ENCODE results near the gene IL1R1. TPM values are rescaled to one million over a fixed set of nuclear protein-coding genes. Genes with fewer than 3 reads are reported as not detected.
A peak's percentile ranks its signal among the peaks of the same experiment; 100 is the strongest.

The IL1R1 gene
- total RNA-seq, 1 experiment from 2014 or later = 23.5 TPM

DNA sequence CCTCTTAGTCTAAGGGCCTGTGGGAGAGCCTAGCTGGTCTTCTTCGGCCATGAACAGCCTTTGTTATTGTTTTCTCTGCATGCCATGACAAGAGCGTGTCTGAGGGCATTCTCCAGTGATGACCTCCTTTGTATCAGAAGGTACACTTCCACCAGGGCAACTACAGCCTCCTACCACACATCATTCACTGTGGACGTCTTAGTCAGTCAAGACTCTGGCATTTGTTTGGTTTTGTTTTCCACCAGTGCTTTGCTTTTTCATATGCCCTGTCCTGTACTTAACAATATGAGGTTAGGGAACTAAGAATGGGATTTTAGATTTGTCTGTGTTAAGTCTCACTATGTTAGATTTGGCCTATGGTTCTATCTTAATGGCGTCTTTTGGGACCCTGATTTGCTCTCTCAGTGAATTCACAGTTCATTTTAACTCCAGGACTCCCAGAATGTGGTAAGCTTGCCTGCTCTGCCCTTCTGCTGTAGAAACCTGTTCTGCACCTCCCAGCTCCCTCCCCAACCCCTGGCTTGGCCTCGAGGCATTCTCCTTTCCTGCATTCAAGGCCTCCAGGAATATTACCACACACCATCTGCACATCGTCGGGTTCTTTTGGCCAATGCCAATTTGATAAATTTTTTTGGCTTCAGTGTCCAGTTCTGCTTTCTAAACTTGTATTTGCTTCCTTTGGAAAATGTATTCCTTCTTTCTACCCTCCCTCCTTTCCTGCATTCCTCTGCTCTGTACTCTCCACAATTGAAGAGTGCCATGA is 42.8 kb upstream of the IL1R1 start:
- BruUV-seq (replicated peaks) = no TSS peak
- Mint-ChIP-seq H3K4me1 (ENCODE audit: low read depth, unreplicated experiment) (peaks cover 42% of the 10 kb centered on the region), H3K36me3 (ENCODE audit: insufficient read depth, unreplicated experiment) (no peaks in the 10 kb centered on the region), H3K4me3 (ENCODE audit: unreplicated experiment) (no peak overlapping the region), H3K27me3 (ENCODE audit: insufficient read depth, unreplicated experiment) (no peaks in the 10 kb centered on the region), H3K27ac (ENCODE audit: unreplicated experiment) (peak overlapping the region; percentile 66), H3K9me3 (ENCODE audit: unreplicated experiment) (no peaks in the 10 kb centered on the region)
- intact Hi-C loops (cut with micrococcal nuclease; ENCODE audit: unreplicated experiment) = loop anchor here (1.0 to 2.0 kb wide), 2 partner anchors 43 to 57 kb away; partner anchors contain the start of gene IL1R1
- ChIA-PET CTCF (interaction anchor here (1.6 kb wide), 1 partner anchor 141 kb away, joined by 4 read pairs; no protein-coding TSS in a partner anchor), POLR2A (interaction anchor here (1.4 kb wide), 1 partner anchor 43 kb away, joined by 5 read pairs; the partner anchor contains the start of gene IL1R1)
- H3K4me3 ChIP-seq (ENCODE audit: low read depth, low read length) = no peak overlapping the region
- no peaks in the 10 kb centered on the region for H3K27me3 ChIP-seq (replicated peaks; ENCODE audit: control insufficient read depth, insufficient read depth, low read length)
- peaks cover 3% of the 10 kb centered on the region for H3K9me3 ChIP-seq
- 0 out of 2 replicates have a peak, but pooled peaks cover 1% of the 10 kb centered on the region for H3K36me3 ChIP-seq (ENCODE audit: control insufficient read depth, insufficient read depth, low read length)
- peaks cover 40% of the 10 kb centered on the region for H3K4me1 ChIP-seq
- no peak for DNase-seq
- TF ChIP-seq, protein P1, sequence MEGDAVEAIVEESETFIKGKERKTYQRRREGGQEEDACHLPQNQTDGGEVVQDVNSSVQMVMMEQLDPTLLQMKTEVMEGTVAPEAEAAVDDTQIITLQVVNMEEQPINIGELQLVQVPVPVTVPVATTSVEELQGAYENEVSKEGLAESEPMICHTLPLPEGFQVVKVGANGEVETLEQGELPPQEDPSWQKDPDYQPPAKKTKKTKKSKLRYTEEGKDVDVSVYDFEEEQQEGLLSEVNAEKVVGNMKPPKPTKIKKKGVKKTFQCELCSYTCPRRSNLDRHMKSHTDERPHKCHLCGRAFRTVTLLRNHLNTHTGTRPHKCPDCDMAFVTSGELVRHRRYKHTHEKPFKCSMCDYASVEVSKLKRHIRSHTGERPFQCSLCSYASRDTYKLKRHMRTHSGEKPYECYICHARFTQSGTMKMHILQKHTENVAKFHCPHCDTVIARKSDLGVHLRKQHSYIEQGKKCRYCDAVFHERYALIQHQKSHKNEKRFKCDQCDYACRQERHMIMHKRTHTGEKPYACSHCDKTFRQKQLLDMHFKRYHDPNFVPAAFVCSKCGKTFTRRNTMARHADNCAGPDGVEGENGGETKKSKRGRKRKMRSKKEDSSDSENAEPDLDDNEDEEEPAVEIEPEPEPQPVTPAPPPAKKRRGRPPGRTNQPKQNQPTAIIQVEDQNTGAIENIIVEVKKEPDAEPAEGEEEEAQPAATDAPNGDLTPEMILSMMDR (IDR thresholded peaks at IDR 0.05; ENCODE audit: insufficient read depth in 1 of 2, low read depth in 1 of 2, low read length in 1 of 2, severe bottlenecking in 1 of 2, unreplicated experiment in 1 of 2) = no peak

DNA sequence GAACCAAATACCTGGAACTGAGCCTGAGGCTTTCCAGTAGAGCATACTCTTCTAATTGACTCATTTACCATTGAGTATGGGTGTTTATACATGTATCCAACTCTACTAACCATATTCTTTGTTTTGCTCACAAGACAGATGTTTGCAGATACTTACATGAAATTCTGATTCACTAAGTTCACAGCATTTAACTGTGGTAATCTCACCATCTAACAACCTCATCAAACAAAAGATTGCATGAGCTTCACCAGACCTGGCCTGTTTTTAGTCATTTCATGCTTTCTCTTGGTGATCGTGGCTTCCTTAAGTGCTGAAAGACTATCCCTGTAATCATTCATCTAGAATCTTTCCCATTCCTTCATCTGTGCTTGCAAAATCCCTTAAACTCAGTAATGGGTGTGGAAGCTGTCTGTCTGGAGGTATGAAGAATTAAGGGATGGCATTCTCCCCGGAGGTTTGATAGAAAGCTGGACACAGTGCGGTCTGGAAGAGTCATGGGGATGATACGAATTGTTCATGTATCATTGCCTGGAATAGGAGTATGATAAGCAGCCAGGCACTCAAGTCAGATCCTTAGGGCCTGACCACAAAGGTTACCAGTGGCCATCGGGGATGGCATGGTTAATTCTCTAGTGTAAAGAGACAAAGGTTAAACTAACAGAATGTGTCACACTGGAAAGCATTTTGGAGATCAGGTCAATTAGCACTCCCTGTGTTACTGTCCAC is 42.0 kb upstream of the IL1R1 start:
- Mint-ChIP-seq H3K36me3 (ENCODE audit: insufficient read depth, unreplicated experiment) (no peaks in the 10 kb centered on the region), H3K4me3 (ENCODE audit: unreplicated experiment) (no peak overlapping the region), H3K9me3 (ENCODE audit: unreplicated experiment) (no peaks in the 10 kb centered on the region), H3K4me1 (ENCODE audit: low read depth, unreplicated experiment) (peaks cover 39% of the 10 kb centered on the region), H3K27ac (ENCODE audit: unreplicated experiment) (peak overlapping the region; percentile 66), H3K27me3 (ENCODE audit: insufficient read depth, unreplicated experiment) (no peaks in the 10 kb centered on the region)
- H3K4me3 ChIP-seq (ENCODE audit: low read depth, low read length) = no peak overlapping the region
- H3K36me3 ChIP-seq (ENCODE audit: control insufficient read depth, insufficient read depth, low read length) = 0 out of 2 replicates have a peak, but pooled peaks cover 1% of the 10 kb centered on the region
- H3K4me1 ChIP-seq = peaks cover 36% of the 10 kb centered on the region
- peaks cover 3% of the 10 kb centered on the region for H3K9me3 ChIP-seq
- DNase-seq = peak; percentile 52 to 61
- H3K27me3 ChIP-seq (replicated peaks; ENCODE audit: control insufficient read depth, insufficient read depth, low read length) = no peaks in the 10 kb centered on the region
- CTCF ChIA-PET = interaction anchor here (1.1 to 1.6 kb wide), 2 partner anchors 66 to 140 kb away, joined by 4 read pairs; no protein-coding TSS in a partner anchor
- TF ChIP-seq, protein P1 (IDR thresholded peaks at IDR 0.05; ENCODE audit: insufficient read depth in 1 of 2, low read depth in 1 of 2, low read length in 1 of 2, severe bottlenecking in 1 of 2, unreplicated experiment in 1 of 2) = no peak
- no TSS peak for BruUV-seq (replicated peaks)
- intact Hi-C loops (cut with micrococcal nuclease; ENCODE audit: unreplicated experiment) = loop anchor here (1.0 to 2.0 kb wide), 2 partner anchors 42 to 56 kb away; partner anchors contain the start of gene IL1R1
- POLR2A ChIA-PET = interaction anchor here (1.4 kb wide), 1 partner anchor 42 kb away, joined by 5 read pairs; the partner anchor contains the start of gene IL1R1
